Measurements from ENCODE around the gene RD3L. TPM values are rescaled to one million over a fixed set of nuclear protein-coding genes. Genes with fewer than 3 reads are reported as not detected.
"Not testable (repeated sequence)": the region's sequence is repeated elsewhere in the genome, so short reads cannot be mapped to it uniquely, and the experiment has no call there.

Gene RD3L
- total and polyA plus RNA-seq, 11 donors: 4.3 to 42.5 (median 25.5) TPM

DNA sequence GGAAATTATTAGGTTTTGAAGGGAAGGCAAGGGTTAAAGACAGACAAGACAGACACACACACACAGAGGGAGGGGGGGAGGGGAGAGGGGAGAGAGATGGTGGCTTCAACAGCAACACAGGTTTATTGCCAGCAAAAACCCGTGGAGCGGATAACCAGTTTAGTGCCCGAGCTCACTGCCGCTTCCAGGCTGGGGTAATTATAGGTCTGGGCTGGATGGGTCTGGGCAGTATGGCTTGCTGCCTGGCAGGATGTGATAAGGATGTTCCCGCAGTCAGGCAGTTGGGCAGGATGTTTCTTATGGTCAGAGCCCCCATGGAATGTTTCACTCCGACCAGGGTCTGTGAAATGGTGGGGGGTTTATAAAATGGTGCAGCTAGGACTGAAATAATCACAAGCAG lies 18.5 kb downstream of the RD3L start:
- 1 to 2% (median 1%) methylated on average over 6 of the region's 6 CpGs for WGBS, 4 donors
- TF ChIP-seq, protein P1, sequence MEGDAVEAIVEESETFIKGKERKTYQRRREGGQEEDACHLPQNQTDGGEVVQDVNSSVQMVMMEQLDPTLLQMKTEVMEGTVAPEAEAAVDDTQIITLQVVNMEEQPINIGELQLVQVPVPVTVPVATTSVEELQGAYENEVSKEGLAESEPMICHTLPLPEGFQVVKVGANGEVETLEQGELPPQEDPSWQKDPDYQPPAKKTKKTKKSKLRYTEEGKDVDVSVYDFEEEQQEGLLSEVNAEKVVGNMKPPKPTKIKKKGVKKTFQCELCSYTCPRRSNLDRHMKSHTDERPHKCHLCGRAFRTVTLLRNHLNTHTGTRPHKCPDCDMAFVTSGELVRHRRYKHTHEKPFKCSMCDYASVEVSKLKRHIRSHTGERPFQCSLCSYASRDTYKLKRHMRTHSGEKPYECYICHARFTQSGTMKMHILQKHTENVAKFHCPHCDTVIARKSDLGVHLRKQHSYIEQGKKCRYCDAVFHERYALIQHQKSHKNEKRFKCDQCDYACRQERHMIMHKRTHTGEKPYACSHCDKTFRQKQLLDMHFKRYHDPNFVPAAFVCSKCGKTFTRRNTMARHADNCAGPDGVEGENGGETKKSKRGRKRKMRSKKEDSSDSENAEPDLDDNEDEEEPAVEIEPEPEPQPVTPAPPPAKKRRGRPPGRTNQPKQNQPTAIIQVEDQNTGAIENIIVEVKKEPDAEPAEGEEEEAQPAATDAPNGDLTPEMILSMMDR (IDR thresholded peaks at IDR 0.05): no peak
- TF ChIP-seq POLR2A (IDR thresholded peaks at IDR 0.05): no peak
- DNase-seq (peak in 4 of 5 donors; percentile 61 to 80 (median 71)), ATAC-seq (peak; percentile 69 to 81 (median 78))
- no peaks in the 10 kb centered on the region for H3K36me3 ChIP-seq
- no peaks in the 10 kb centered on the region for H3K9me3 ChIP-seq
- peaks cover 2 to 31% (median 20%) of the 10 kb centered on the region in 12 donors for H3K4me1 ChIP-seq
- peaks cover 0 to 4% (median 0%) of the 10 kb centered on the region in 9 donors for H3K27me3 ChIP-seq
- peak overlapping the region in 9 of 12 donors; percentile 14 to 78 (median 54) for H3K27ac ChIP-seq
- intact Hi-C loops (cut with DNase I): no loop called here
- H3K4me3 ChIP-seq: no peak overlapping the region

DNA sequence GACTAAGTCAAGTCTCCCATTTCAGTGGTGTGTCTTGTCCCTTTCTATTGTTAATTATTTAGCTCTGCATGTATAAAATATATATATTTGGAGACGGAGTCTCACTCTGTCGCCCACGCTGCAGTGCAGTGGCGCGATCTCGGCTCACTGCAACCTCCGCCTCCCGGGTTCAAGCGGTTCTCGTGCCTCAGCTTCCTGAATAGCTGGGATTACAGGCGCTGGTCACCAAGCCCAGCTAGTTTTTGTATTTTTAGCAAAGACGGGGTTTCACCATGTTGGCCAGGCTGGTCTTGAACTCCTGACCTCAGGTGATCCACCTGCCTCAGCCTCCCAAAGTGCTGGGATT lies 20.5 kb downstream of the RD3L start:
- peak overlapping the region in 9 of 12 donors; percentile 65 to 97 (median 85) for H3K4me3 ChIP-seq
- H3K27ac ChIP-seq: peak overlapping the region in 3 of 12 donors; percentile 89 to 90 (median 90)
- H3K36me3 ChIP-seq: peaks cover 0 to 14% (median 8%) of the 10 kb centered on the region in 9 donors
- ATAC-seq; DNase-seq; H3K9me3 ChIP-seq; intact Hi-C loops (cut with DNase I); H3K27me3 ChIP-seq: not testable (repeated sequence)
- WGBS, 4 donors: 61 to 74% (median 66%) methylated on average over 12 of the region's 12 CpGs
- peaks cover 2 to 45% (median 29%) of the 10 kb centered on the region in 12 donors for H3K4me1 ChIP-seq

DNA sequence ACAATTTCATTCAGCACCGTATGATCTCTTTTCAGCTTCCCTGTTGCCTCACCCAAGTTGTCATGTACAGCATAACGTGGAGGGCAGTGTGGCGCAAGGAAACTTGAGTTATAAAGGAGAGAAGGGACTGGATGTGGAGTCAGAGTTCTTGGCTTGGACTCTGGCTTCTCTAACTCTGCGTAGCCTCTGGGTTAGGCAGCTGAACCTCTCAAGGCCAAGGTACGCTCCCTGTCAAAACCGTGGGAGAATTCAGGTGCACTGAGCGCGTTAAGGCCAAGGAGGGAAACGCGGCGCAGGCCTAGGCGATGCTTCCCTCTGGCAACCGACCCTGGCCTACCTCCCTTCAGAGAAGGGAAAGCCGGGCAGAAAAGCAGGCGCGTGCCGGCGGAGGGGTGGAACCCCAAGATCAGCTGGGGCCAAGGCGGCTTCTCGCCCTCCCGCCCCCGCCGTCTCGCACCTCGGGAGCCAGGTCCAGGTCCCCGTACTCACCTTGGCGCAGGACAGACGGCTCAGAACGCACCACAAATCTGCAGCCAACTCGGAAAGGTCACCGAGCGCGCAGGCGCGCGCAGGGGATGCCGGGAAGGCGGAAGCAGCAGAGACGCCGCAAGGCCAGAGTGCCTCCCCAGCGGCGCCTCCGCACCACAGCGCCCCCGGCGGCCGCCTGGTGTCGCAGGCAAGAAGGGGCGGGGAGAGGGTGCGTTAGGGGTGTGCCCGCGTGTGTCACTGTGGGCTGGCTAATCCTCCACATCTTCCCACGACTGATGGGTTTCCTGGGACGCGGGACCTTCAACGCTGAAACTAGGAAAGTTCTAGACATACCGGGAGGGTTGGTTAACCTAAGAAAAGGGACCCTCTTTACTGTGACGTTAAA lies 21.1 kb downstream of the RD3L start:
- H3K36me3 ChIP-seq: peaks cover 0 to 19% (median 10%) of the 10 kb centered on the region in 9 donors
- H3K27ac ChIP-seq: peak overlapping the region; percentile 84 to 93 (median 90)
- ATAC-seq (peak; percentile 87 to 97 (median 95)), DNase-seq (peak; percentile 92 to 97 (median 94))
- peak in 1 of 2 donors; percentile 73 for TF ChIP-seq POLR2A (IDR thresholded peaks at IDR 0.05)
- TF ChIP-seq, protein P1 (IDR thresholded peaks at IDR 0.05): peak; percentile 94 to 100 (median 99)
- intact Hi-C loops (cut with DNase I): no loop called here
- peaks cover 2 to 51% (median 30%) of the 10 kb centered on the region in 12 donors for H3K4me1 ChIP-seq
- H3K9me3 ChIP-seq: no peaks in the 10 kb centered on the region
- 1% methylated on average over 29 to 58 of the region's 58 CpGs for WGBS, 4 donors
- H3K4me3 ChIP-seq: peak overlapping the region; percentile 58 to 97 (median 86)
- H3K27me3 ChIP-seq: no peaks in the 10 kb centered on the region

DNA sequence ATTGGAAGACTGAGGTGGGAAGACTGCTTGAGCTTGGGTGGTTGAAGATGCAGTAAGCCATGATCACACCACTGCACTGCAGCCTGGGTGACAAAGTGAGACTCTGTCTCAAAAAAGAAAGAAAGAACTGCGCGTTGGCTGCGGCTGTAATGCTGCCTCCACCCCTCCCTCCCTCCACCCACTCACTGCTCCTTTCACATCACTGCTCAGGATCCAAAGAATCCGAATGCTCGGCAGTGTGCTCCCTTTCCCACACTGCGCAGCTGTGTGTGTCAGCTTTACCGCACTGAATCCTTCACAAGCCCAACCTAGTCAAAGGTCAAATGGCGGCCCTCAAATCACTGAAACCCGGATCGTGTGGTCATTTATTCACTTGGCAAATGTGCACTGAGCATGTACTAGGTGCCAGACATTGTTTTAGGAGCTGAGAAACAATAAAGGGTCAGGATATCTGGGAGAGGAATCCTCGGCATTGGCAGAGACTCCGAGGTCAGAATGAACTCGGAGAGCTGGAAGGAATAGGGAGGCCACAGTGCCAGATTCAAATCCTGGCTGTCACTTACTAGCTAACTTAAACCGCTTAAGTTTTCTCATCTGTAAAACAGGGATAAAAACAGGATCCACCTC lies 25.6 kb downstream of the RD3L start:
- H3K36me3 ChIP-seq: peaks cover 6 to 64% (median 50%) of the 10 kb centered on the region in 9 donors
- ATAC-seq: peak in 1 of 4 donors; percentile 17
- 56 to 71% (median 62%) methylated on average over 14 of the region's 14 CpGs for WGBS, 4 donors
- peak overlapping the region in 2 of 12 donors; percentile 28 to 37 for H3K27ac ChIP-seq
- no peaks in the 10 kb centered on the region for H3K9me3 ChIP-seq
- peaks cover 2 to 47% (median 28%) of the 10 kb centered on the region in 12 donors for H3K4me1 ChIP-seq
- no peak overlapping the region for H3K4me3 ChIP-seq
- TF ChIP-seq, protein P1 (IDR thresholded peaks at IDR 0.05): no peak
- TF ChIP-seq POLR2A (IDR thresholded peaks at IDR 0.05): no peak
- intact Hi-C loops (cut with DNase I): loop anchor here in 5 of 10 donors (2.0 to 10.0 kb wide), 4 partner anchors 68 to 342 kb away; partner anchors contain the start of gene PPP1R13B (in 1 of the 5)
- no peak for DNase-seq
- H3K27me3 ChIP-seq: no peaks in the 10 kb centered on the region

Data from heart left ventricle (tissue), 16 donors.